GM19240 (cell line): Measurements from ENCODE around the gene MPHOSPH9.

ENCODE experiments used
- DNase-seq: peaks from one replicate; pipeline ENCODE4 v3.0.0; 2011; ENCODE audit warnings: low spot score; ENCODE audit not compliant: insufficient read length

The MPHOSPH9 gene, protein sequence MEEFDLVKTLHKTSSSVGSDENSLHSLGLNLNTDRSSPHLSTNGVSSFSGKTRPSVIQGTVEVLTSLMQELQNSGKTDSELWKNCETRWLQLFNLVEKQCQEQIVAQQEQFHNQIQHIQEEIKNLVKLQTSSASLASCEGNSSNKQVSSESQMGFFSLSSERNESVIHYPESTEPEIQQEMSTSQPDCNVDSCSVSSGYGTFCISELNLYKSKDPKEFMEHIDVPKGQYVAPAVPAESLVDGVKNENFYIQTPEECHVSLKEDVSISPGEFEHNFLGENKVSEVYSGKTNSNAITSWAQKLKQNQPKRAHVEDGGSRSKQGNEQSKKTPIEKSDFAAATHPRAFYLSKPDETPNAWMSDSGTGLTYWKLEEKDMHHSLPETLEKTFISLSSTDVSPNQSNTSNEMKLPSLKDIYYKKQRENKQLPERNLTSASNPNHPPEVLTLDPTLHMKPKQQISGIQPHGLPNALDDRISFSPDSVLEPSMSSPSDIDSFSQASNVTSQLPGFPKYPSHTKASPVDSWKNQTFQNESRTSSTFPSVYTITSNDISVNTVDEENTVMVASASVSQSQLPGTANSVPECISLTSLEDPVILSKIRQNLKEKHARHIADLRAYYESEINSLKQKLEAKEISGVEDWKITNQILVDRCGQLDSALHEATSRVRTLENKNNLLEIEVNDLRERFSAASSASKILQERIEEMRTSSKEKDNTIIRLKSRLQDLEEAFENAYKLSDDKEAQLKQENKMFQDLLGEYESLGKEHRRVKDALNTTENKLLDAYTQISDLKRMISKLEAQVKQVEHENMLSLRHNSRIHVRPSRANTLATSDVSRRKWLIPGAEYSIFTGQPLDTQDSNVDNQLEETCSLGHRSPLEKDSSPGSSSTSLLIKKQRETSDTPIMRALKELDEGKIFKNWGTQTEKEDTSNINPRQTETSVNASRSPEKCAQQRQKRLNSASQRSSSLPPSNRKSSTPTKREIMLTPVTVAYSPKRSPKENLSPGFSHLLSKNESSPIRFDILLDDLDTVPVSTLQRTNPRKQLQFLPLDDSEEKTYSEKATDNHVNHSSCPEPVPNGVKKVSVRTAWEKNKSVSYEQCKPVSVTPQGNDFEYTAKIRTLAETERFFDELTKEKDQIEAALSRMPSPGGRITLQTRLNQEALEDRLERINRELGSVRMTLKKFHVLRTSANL

GRCh38 chr12:123232807-123233504, at the start of gene MPHOSPH9, which contains the start of gene MTRFR:
Gene MPHOSPH9, minus strand, starts transcription at chr12:123233141. Its CDS starts 2,777 bp downstream, at chr12:123230364.
Gene MTRFR, plus strand, starts transcription at chr12:123233436. Its CDS starts 20,239 bp downstream, at chr12:123253675.
- peak; percentile 70 for DNase-seq

- no peak for DNase-seq
These were observed 49.2 kb upstream of the MPHOSPH9 start for GRCh38 chr12:123282111-123282510.

DNA sequence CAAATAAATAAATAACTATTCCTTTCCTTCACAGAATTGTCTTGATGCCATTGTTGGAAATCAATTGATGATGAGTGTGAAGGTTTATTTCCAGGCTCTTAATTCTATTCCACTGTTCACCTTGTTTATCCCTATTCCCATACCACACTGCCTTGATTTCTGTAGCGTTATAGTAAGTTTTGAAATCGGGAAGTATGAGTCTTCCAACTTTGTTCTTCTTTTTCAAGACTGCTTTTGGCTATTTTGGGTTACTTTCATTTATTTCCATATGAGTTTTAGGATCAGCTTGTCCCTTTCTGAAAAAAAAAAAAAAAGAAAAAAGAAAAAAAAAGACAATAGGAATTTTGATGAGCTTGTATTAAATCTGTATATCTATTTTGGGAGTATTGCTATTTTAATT, 48.0 kb upstream of the MPHOSPH9 start:
- DNase-seq, result no peak

GRCh38 chr12:123278101-123278627, 45.2 kb upstream of the MPHOSPH9 start:
- DNase-seq, result peak; percentile 47

DNA sequence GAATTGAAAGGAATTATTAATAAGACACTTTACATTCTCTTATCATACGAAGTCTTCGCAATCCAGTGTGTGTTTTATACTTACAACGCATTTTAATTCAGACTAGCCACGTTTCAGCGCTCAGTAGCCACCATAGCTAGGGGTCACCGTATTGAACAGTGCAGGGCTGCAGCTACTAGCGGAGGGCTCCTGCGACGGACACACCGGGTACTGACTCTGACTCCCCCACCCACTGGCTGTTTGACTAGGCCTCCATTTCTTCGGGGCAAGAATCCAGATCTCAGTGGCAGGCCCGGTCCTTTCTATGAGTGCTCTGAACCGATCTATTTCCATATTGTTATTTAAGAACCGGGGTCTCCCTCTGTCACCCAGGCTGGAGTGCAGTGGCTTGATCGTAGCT, 40.2 kb upstream of the MPHOSPH9 start:
- no peak for DNase-seq

DNA sequence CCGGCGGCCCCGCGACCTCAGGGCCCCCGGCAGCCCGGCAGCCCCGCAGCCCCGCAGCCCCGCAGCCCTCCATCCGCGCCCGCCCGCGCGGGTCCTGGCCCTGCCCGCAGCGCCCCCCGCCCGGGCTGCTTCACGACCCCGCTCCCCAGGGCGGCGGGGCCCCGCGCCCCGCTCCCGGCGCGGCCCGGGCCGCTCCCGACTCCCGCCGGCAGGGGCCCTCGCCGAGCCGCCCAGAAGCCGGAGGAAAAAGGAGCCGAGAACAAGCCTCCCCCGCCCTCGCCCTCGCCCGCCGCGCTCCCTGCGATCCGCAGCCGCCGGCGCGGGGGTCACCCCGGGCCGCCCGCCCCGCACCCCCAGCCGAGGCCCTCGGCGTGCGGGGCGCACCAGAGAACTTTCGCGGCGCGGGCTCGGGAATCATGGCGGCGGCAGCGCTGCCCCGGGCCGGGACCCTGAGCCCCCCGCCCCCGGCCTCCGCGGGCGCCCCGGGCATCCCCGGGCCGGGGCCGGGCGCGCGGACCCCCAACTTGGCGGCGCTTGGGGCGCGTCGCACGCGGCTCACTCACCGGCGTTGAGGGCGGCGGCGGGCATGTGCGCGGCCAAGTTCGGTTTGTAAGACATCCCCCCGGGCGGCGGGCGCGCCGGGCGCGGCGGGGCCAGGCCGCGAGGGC, 38.2 kb upstream of the MPHOSPH9 start:
- peak; percentile 67 for DNase-seq

- no peak for DNase-seq
These were observed 37.5 kb upstream of the MPHOSPH9 start for GRCh38 chr12:123270214-123271000.

- DNase-seq, result no peak
These were observed 36.9 kb upstream of the MPHOSPH9 start for GRCh38 chr12:123269896-123270213.

- peak; percentile 39 for DNase-seq
These were observed 36.5 kb upstream of the MPHOSPH9 start for GRCh38 chr12:123269395-123269892.

- no peak for DNase-seq
These were observed 35.9 kb upstream of the MPHOSPH9 start for GRCh38 chr12:123268850-123269249.

DNA sequence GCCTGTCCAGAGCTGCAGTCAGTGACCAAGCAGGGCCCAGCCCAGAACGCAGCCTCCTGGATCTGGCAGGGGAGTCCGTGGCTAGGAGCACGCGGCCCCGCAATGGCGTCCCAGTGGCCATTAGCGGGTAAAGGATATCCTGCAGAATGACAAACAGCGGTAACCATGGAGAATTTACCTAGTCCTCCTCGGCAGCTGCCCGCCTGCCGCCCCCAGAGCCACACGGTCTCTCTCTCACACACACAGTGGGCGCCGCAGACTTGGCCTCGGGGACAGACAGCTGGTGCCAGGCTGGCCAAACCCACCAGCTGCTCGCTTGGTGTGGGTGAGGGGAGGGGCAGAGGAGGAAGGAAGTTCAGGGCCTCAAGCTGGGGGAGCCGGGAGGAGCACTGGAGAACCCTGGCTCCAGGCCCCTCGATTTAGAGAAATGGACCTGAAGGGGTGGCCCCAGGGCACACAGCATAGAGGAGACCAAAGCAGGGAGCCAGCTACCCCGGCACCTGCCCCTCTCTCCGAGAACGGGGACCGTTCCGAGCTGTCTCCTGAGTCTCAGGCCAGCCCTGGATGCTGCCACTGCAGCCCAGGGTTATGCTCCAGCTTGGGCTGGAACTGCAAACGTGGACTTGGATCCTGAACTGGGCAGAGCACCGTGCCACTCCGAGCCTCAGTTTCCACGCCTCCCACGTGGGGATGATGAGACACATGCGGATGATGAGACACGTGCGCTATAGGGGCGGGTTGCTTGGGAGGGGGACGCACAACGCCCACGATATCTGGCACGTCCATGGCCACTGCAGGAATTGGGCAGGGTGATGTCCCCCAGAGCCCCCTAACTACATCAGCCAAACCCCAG, 35.3 kb upstream of the MPHOSPH9 start:
- no peak for DNase-seq

- DNase-seq, result no peak
These were observed 34.5 kb upstream of the MPHOSPH9 start for GRCh38 chr12:123267335-123267920.

- DNase-seq, result no peak
These were observed 33.8 kb upstream of the MPHOSPH9 start for GRCh38 chr12:123266679-123267277.

DNA sequence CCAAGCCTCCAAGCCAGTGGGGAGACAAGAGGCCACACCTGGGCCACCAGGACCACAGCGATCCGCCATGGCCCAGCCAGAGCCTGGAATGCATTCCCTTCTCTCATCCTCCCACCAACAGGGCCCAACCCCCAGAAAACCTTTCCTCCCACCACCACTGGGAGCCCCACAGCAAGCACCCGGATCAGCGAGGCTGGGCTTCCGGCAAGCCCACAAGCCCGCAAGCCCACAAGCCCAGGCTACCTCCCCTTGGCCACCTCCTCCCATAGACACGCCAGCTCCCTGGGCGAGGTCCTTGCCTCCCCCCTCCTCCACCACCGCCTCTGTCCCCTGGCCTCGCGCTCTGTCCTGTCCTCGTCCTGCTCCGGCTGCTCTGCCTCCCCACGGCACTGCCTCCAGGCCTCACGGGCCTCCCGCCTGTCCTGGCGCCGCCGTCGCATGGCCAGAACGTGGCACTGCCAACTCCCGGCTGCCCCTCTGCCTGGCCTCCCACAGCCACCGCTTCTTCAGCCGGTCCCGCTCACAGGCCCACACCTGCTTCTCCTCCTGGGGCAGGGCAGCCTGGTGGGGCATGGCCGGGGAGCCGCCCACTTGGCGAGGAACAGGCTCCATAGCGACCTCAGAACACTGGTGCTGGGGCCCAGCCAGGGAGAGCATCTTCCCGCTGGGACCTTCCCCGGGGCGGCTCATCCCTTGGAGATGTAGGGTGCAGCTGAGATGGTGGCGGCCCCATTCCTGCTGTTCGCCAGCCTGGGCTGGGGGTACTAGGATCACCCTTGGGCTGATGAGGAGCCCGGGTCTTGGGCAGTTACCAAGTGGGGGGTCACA, 33.1 kb upstream of the MPHOSPH9 start:
- no peak for DNase-seq

DNA sequence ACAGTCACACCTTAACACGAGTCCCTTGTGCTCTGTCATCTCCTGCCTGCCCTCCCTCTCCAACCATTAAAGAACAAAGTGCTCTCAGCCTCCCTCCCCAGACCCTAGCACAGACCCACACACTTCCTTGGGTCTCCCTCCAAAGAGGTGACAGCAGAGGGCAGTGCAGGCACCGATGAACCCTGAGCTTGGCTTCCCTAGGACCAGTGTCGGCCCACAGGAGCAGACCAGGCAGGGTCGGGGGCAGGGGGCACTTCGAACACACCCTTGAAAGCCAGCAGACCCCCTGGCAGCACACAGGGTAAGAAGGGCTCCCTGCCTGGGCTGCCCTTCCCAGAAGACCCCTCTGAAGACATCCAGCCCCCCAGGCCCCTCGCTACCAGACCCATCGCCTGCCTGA, 31.7 kb upstream of the MPHOSPH9 start:
- DNase-seq, result no peak

DNA sequence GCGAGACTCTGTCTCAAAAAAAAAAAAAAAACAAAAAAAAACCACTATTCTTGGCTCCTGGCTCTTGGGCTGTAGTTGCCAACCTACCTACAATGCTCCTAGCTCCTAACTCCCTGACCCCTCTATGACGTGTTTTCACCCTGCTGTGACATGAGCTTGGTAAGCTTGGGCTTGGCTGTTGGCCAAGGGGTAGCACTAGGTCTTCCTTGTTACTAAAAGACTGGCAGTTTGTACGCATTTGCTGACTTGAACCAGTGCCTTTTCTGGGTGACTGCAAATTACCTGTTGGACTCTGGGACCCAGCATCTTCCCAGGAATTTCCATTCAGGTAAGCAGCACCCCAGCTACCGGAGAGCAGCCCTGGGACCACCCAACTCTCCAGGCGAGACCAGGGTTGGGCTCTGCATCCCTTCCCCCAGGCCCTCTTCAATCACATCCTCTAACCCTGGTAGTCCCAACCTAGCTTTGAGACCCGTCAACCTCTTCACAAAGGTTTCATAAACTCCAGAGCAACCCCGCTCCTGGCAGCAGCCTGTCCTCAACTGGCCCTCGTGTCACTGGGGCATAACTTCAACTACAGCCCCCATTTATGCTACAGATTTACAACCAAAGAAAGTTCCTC, 30.4 kb upstream of the MPHOSPH9 start:
- DNase-seq, result no peak
